H1 (cell line): ENCODE results near the gene MIS18A. TPM values are rescaled to one million over a fixed set of nuclear protein-coding genes. Genes with fewer than 3 reads are reported as not detected.

Source experiments
- CTCF ChIA-PET: fragments of 300-600 bp; sonication (Branson Sonifier 250); formaldehyde crosslinking; loops from one replicate; lab custom pipeline; 2021; ENCODE audit not compliant: partially characterized antibody; lab: Charles Lee
- POLR2A ChIA-PET: fragments of 300-600 bp; sonication (Branson Sonifier 250); formaldehyde crosslinking; loops from one replicate; lab custom pipeline; 2021; ENCODE audit warnings: inconsistent platforms; ENCODE audit not compliant: partially characterized antibody; lab: Charles Lee
- DNase-seq, 2 experiments: peaks; one replicate each; pipeline versions ENCODE4 v3.0.0 to v3.0.0-alpha.2; 2010 to 2022; ENCODE audit warnings: low spot score in 2 of 2, low read depth in 1 of 2, mixed read lengths in 1 of 2
- FAIRE-seq: peaks from 2 replicates; lab custom pipeline; 2011; peaks lifted over from hg19 to GRCh38; lab: Jason Lieb, UNC
- H2AFZ ChIP-seq: 2 replicates; pipeline ENCODE4 v1.8.1; 2012; ENCODE audit warnings: low read length, inconsistent platforms
- H2AK5ac ChIP-seq: 2 replicates; pipeline ENCODE4 v1.6.1; 2013; ENCODE audit warnings: low read depth, low read length
- H2BK120ac ChIP-seq: replicated peaks from 2 replicates; pipeline ENCODE3; 2013; ENCODE audit warnings: low read depth, low read length, inconsistent platforms
- H2BK12ac ChIP-seq: 2 replicates; pipeline ENCODE4 v1.6.1; 2013; ENCODE audit warnings: low read depth, low read length
- H2BK15ac ChIP-seq: 2 replicates; pipeline ENCODE4 v1.6.1; 2013; ENCODE audit warnings: low read length
- H2BK20ac ChIP-seq: 2 replicates; pipeline ENCODE4 v1.6.1; 2013; ENCODE audit warnings: low read length
- H2BK5ac ChIP-seq: 2 replicates; pipeline ENCODE4 v1.6.1; 2013; ENCODE audit warnings: low read depth, low read length
- H3K14ac ChIP-seq: 2 replicates; pipeline ENCODE4 v1.6.1; 2013; ENCODE audit warnings: inconsistent platforms; ENCODE audit not compliant: insufficient read length
- H3K18ac ChIP-seq: 2 replicates; pipeline ENCODE4 v1.6.1; 2013; ENCODE audit warnings: low read length; ENCODE audit errors: extremely low read depth
- H3K23ac ChIP-seq: 2 replicates; pipeline ENCODE4 v1.6.1; 2013; ENCODE audit warnings: inconsistent platforms; ENCODE audit not compliant: insufficient read length
- H3K23me2 ChIP-seq: 2 replicates; pipeline ENCODE4 v1.6.1; 2013; ENCODE audit warnings: low read depth, low read length
- H3K27ac ChIP-seq: 2 replicates; pipeline ENCODE4 v1.6.1; 2011; ENCODE audit warnings: low read depth, low read length, inconsistent platforms
- H3K27me3 ChIP-seq, 4 experiments: replicated peaks in 1 of 4; 1 replicate in 1 of 4; 2 replicates in 3 of 4; pipeline versions ENCODE4 v1.6.1 to v1.8.1; 2011 to 2013; ENCODE audit warnings: low read length in 3 of 4, mild to moderate bottlenecking in 3 of 4, inconsistent platforms in 2 of 4, mixed read lengths in 2 of 4, moderate library complexity in 1 of 4; ENCODE audit not compliant: control insufficient read depth in 3 of 4, insufficient read depth in 3 of 4; ENCODE audit errors: extremely low read depth in 1 of 4
- H3K36me3 ChIP-seq, 4 experiments: 2 replicates each; pipeline versions ENCODE4 v1.6.1 to v1.8.1; 2011 to 2013; ENCODE audit warnings: mild to moderate bottlenecking in 4 of 4, low read length in 3 of 4, moderate library complexity in 2 of 4, control low read depth in 1 of 4, inconsistent platforms in 1 of 4; ENCODE audit not compliant: insufficient read depth in 4 of 4, control insufficient read depth in 2 of 4
- H3K4ac ChIP-seq: replicated peaks from 2 replicates; pipeline ENCODE3; 2013; ENCODE audit warnings: low read length, low read depth, mixed read lengths, inconsistent platforms; ENCODE audit not compliant: insufficient read length
- H3K4me1 ChIP-seq, 4 experiments: replicated peaks in 1 of 4; 1 replicate in 1 of 4; 2 replicates in 3 of 4; pipeline versions ENCODE4 v1.6.1 to v1.8.1; 2011 to 2013; ENCODE audit warnings: low read length in 3 of 4, inconsistent platforms in 2 of 4, mixed read lengths in 1 of 4; ENCODE audit not compliant: insufficient read depth in 4 of 4, control insufficient read depth in 3 of 4
- H3K4me2 ChIP-seq, 2 experiments: 2 replicates each; pipeline versions ENCODE4 v1.6.1 to v1.8.1; 2011 to 2013; ENCODE audit warnings: low read depth in 2 of 2, low read length in 2 of 2, control low read depth in 1 of 2, inconsistent platforms in 1 of 2, mild to moderate bottlenecking in 1 of 2; ENCODE audit not compliant: insufficient read depth in 1 of 2
- H3K4me3 ChIP-seq, 4 experiments: fragments of 200-600, 300-600 bp in 1 of 4; sonication (generic), shearing (Covaris generic), sonication (Bioruptor Twin) in 1 of 4; 2 replicates each; pipeline versions ENCODE4 v1.5.1 to v1.8.1; 2011 to 2016; ENCODE audit warnings: low read length in 4 of 4, low read depth in 3 of 4, control low read depth in 2 of 4, inconsistent platforms in 2 of 4, mild to moderate bottlenecking in 2 of 4, mixed read lengths in 1 of 4, moderate library complexity in 1 of 4; ENCODE audit not compliant: insufficient read depth in 2 of 4; ENCODE audit errors: extremely low read depth in 1 of 4
- H3K56ac ChIP-seq: replicated peaks from 2 replicates; pipeline ENCODE3; 2013; ENCODE audit warnings: low read depth, mild to moderate bottlenecking, mixed read lengths, low read length, inconsistent platforms; ENCODE audit not compliant: insufficient read length
- H3K79me1 ChIP-seq: 2 replicates; pipeline ENCODE4 v1.6.1; 2013; ENCODE audit warnings: low read depth, low read length, control low read depth
- H3K79me2 ChIP-seq, 2 experiments: 2 replicates each; pipeline versions ENCODE4 v1.6.1 to v1.8.1; 2012 to 2013; ENCODE audit warnings: low read length in 2 of 2, mild to moderate bottlenecking in 2 of 2, inconsistent platforms in 1 of 2; ENCODE audit not compliant: insufficient read depth in 2 of 2, control insufficient read depth in 1 of 2
- H3K9ac ChIP-seq, 4 experiments: replicated peaks in 1 of 4; 1 replicate in 1 of 4; 2 replicates in 3 of 4; pipeline versions ENCODE4 v1.6.1 to v1.8.1; 2011 to 2013; ENCODE audit warnings: low read depth in 3 of 4, low read length in 3 of 4, control low read depth in 2 of 4, mild to moderate bottlenecking in 2 of 4, moderate library complexity in 2 of 4, inconsistent platforms in 1 of 4; ENCODE audit errors: extremely low read depth in 1 of 4
- H3K9me3 ChIP-seq, 2 experiments: 2 replicates each; pipeline versions ENCODE4 v1.6.1 to v1.8.1; 2012 to 2013; ENCODE audit warnings: mild to moderate bottlenecking in 2 of 2, moderate library complexity in 2 of 2, control low read depth in 1 of 2, inconsistent platforms in 1 of 2, low read depth in 1 of 2, low read length in 1 of 2, mixed read lengths in 1 of 2; ENCODE audit not compliant: insufficient read depth in 2 of 2
- H4K20me1 ChIP-seq, 2 experiments: replicated peaks in 1 of 2; 2 replicates each; pipeline versions ENCODE3 to v1.8.1; 2011 to 2013; ENCODE audit warnings: inconsistent platforms in 2 of 2, low read length in 2 of 2, mild to moderate bottlenecking in 1 of 2; ENCODE audit not compliant: insufficient read depth in 2 of 2, control insufficient read depth in 1 of 2
- H4K5ac ChIP-seq: 2 replicates; pipeline ENCODE4 v1.6.1; 2013; ENCODE audit warnings: low read length, low read depth, mixed read lengths, inconsistent platforms; ENCODE audit not compliant: insufficient read length
- H4K8ac ChIP-seq: 2 replicates; pipeline ENCODE4 v1.8.0; 2013; ENCODE audit warnings: mild to moderate bottlenecking, moderate library complexity, low read length, inconsistent platforms; ENCODE audit not compliant: insufficient read depth; ENCODE audit errors: extremely low read depth
- H4K91ac ChIP-seq: replicated peaks from 2 replicates; pipeline ENCODE3; 2013; ENCODE audit warnings: low read length, mixed read lengths, inconsistent platforms; ENCODE audit not compliant: insufficient read length
- CREB1 ChIP-seq: IDR thresholded peaks from 2 replicates; pipeline ENCODE4 v1.6.1; 2012; ENCODE audit warnings: inconsistent platforms
- KDM4A ChIP-seq: IDR thresholded peaks from one replicate; pipeline ENCODE4 v1.7.1; 2012; ENCODE audit warnings: low read depth, mild to moderate bottlenecking, moderate library complexity, low read length, inconsistent platforms; ENCODE audit not compliant: severe bottlenecking
- RAD21 ChIP-seq, 2 experiments: IDR thresholded peaks in 1 of 2; conservative IDR thresholded peaks in 1 of 2; 2 replicates each; pipeline ENCODE4 v1.6.1; 2011; ENCODE audit warnings: low read depth in 2 of 2, low read length in 2 of 2, improper control_type of control experiment in 1 of 2, inconsistent platforms in 1 of 2, mild to moderate bottlenecking in 1 of 2, moderate library complexity in 1 of 2
- RXRA ChIP-seq: IDR thresholded peaks from 2 replicates; pipeline ENCODE4 v1.6.1; 2011; ENCODE audit warnings: low read depth, mild to moderate bottlenecking, low read length, moderate library complexity; ENCODE audit not compliant: insufficient read depth
- ZNF274 ChIP-seq: IDR thresholded peaks from 2 replicates; pipeline ENCODE4 v1.7.0; 2012; ENCODE audit warnings: low read length, borderline replicate concordance; ENCODE audit errors: extremely low read depth
- WGBS, 2 experiments: shearing (Covaris generic) in 1 of 2; methylation state at CpG; one replicate each; pipeline versions ENCODE4 v1.1.6 to v1.1.7; 2013 to 2015; ENCODE audit warnings: low lambda C conversion rate in 2 of 2, mixed read lengths in 2 of 2, inconsistent platforms in 1 of 2, low coverage in 1 of 2, missing lambda C conversion rate in 1 of 2; ENCODE audit not compliant: insufficient replicate concordance in 2 of 2, insufficient coverage in 1 of 2, insufficient read length in 1 of 2; ENCODE audit errors: extremely low coverage in 1 of 2, missing lambda C conversion rate in 1 of 2; 5-methylcytosine and 5-hydroxymethylcytosine counted together
- polyA plus RNA-seq, 7 experiments: library from polyadenylated mRNA; depleted of rRNA in 3 of 7; stranded (reverse) in 5 of 7; unstranded in 2 of 7; fragments of >200 nt in 5 of 7; fragments of 200-250 nt in 2 of 7; gene quantifications; 1 replicate in 5 of 7; 2 replicates in 1 of 7; 4 replicates in 1 of 7; pipeline versions ENCODE4 v1.2.1 to v1.2.3, GENCODE V29; 2011 to 2013; ENCODE audit warnings: missing spikeins in 2 of 7, mixed read lengths in 2 of 7
- total RNA-seq: library from RNA; stranded (reverse); fragmentation: NEBNext Ultra II Directional; extraction: Animal tissue kit (Norgen Biotek cat#: 25700); gene quantifications from 2 replicates; pipeline ENCODE4 v1.2.1, GENCODE V29; 2021

The MIS18A gene
- total and polyA plus RNA-seq, 2 of the 8 experiments (the other 6 are each of a cell fraction or from before 2014, with no cell fraction given): 28.9 to 53.0 TPM

DNA sequence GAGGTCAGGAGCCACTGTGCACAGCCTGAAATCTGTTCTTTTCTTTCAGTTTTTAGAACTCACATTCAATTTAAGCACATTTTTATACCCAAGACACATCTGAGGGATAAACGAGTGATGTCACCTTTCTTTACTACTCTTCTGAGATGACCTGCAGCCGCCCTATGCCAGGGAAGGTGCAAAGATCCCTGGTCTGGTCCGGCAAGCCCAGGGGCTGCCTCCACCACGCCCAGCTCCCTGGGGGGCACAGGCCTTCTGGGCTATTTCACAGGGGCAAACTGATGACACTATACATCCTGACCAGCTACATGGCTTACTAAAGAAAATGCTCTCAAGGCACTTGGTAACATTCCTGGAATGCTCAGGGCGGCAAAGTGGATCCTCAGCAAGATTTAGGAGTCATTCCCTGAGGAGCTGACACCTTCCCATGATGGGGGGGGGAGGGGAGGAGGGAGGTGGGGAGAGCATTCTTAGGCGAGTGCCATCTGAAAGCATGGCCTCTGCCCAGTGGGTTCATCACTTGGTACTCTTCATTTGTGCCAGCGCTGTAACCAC is 31.1 kb upstream of the MIS18A start:
- Histone ChIP-seq H3K79me2 (no peaks in the 10 kb centered on the region), H3K14ac (no peak overlapping the region), H3K4me3 (no peak overlapping the region), H3K56ac (no peak overlapping the region), H2BK12ac (no peak overlapping the region), H3K23ac (no peak overlapping the region), H3K4me1 (peaks cover 0 to 7% (median 4%) of the 10 kb centered on the region in 4 experiments; a peak in 5 of 7 replicates), H2BK20ac (no peak overlapping the region), H4K91ac (no peak overlapping the region), H4K20me1 (no peaks in the 10 kb centered on the region), H2BK120ac (no peak overlapping the region), H3K36me3 (peaks cover 2 to 16% (median 10%) of the 10 kb centered on the region in 4 experiments; a peak in 6 of 8 replicates), H2AFZ (no peak overlapping the region), H2BK5ac (no peak overlapping the region), H3K79me1 (peaks cover 5% of the 10 kb centered on the region; the same call in 1 of the 2 replicates), H3K9ac (no peak overlapping the region), H3K23me2 (no peaks in the 10 kb centered on the region), H3K4ac (no peak overlapping the region), H3K9me3 (no peaks in the 10 kb centered on the region), H4K8ac (no peak overlapping the region), H4K5ac (no peak overlapping the region), H3K18ac (no peak overlapping the region), H2BK15ac (no peak overlapping the region), H2AK5ac (no peak overlapping the region), H3K27ac (no peak overlapping the region), H3K4me2 (no peak overlapping the region), H3K27me3 (no peaks in the 10 kb centered on the region)
- TF ChIP-seq RXRA (no peak), RAD21 (IDR thresholded peaks at IDR 0.05 in 1 of 2, conservative IDR thresholded peaks at IDR 0.05 in 1 of 2; ENCODE audit: low read depth in 2 of 2, low read length in 2 of 2) (no peak), KDM4A (no peak), CREB1 (no peak), ZNF274 (no peak)
- ChIA-PET CTCF (interaction anchor here (0.9 to 1.5 kb wide), 4 partner anchors 51 to 291 kb away, joined by 3 read pairs; no protein-coding TSS in a partner anchor), POLR2A (interaction anchor here (0.6 to 0.9 kb wide), 2 partner anchors 9 to 1817 kb away, joined by 3 to 5 read pairs; no protein-coding TSS in a partner anchor)
- no peak for DNase-seq
- WGBS, 2 experiments: 83% methylated on average over 7 of the region's 7 CpGs; no CpG with 5 or more reads in 1 of the 2 experiments
- FAIRE-seq: no peak
